Lower leg skin (tissue), 3 donors: Measurements from ENCODE around the gene DMD.

Experiments used
- CTCF ChIP-seq, 3 donors: fragments of 450-650 bp; IDR thresholded peaks; one replicate each; pipeline ENCODE4 v1.5.1; 2016; ENCODE audit warnings: antibody characterized with exemption in 3 of 3, mild to moderate bottlenecking in 3 of 3, moderate library complexity in 2 of 3
- POLR2A ChIP-seq, 2 donors: fragments of 450-650 bp; IDR thresholded peaks; one replicate each; pipeline ENCODE4 v1.6.1; 2016 to 2017; ENCODE audit warnings: antibody characterized with exemption in 2 of 2, mild to moderate bottlenecking in 1 of 2, moderate library complexity in 1 of 2

DNA sequence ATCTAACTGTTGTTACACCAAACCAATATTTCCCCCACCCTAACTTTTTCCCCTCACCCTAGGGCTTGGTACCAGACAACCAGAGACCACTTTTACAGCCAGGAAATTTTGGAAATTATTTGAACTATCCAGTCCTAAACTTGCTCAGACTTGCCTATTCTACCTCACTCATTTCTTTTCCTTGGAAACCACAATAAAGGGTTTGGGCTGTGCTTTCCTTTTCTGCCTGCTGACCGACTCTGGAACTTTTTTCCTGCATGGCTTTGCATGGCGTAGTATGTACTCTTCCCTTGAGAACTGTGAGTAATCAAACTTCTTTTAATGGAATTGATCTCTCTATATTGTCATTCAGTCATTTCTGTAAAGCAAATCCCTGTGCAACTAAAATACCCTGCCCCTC, 1623.0 kb downstream of the DMD start:
- TF ChIP-seq POLR2A (IDR thresholded peaks at IDR 0.05) (no peak), CTCF (IDR thresholded peaks at IDR 0.05) (no peak)
